GM19438 (cell line): ENCODE data around the gene CYB561D2.
"Not testable (repeated sequence)": the region's sequence is repeated elsewhere in the genome, so short reads cannot be mapped to it uniquely, and the experiment has no call there.

ENCODE experiments used
- ATAC-seq: cut with Tn5 transposase; IDR thresholded peaks from one replicate; pipeline ENCODE4 v1.9.1; 2021; ENCODE audit warnings: low read depth; ENCODE audit not compliant: unreplicated experiment

The CYB561D2 gene

GRCh38 chr3:50350527-50351322, at the start of gene CYB561D2, which contains the start of gene NPRL2:
CYB561D2 (plus strand) TSS chr3:50350862; CDS start chr3:50351434, 572 bp downstream.
NPRL2 (minus strand) TSS chr3:50350775; CDS start chr3:50350652, 123 bp downstream.
- ATAC-seq = peak; percentile 81

- no peak for ATAC-seq
Observed at GRCh38 chr3:50302095-50303012, 48.3 kb upstream of the CYB561D2 start.

GRCh38 chr3:50303013-50303815, 47.4 kb upstream of the CYB561D2 start, which contains the start of gene HYAL1:
HYAL1 (minus strand) TSS chr3:50303574; CDS start chr3:50302956, 618 bp downstream.
- no peak for ATAC-seq

DNA sequence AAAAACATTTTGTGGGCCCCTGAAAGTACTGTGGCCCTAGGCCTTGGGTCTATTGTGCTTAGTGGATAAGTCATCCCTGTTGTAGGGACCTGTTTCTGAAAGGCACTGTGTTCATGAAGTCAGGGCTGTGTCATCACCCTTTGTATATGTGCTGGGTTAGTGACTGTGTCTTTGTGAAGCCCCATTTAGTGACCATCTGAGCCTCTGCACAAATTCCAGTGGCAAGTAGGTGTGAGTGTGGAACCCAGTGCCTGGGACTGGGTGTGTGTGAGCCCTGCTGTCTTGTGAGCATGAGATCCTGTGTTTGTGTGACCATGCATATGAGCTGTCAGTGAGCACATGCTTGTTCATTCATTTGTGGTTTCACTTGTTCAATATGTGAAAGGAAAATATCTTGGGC, 46.1 kb upstream of the CYB561D2 start:
- ATAC-seq = no peak

DNA sequence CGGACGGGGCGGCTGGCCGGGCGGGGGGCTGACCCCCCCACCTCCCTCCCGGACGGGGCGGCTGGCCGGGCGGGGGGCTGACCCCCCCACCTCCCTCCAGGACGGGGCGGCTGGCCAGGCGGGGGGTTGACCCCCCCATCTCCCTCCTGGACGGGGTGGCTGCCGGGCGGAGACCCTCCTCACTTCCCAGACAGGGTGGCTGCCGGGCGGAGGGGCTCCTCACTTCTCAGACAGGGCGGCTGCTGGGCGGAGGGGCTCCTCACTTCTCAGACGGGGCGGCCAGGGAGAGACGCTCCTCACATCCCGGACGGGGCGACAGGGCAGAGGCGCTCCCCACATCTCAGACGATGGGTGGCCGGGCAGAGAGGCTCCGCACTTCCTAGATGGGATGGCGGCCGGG, 38.6 kb upstream of the CYB561D2 start:
- not testable (repeated sequence) for ATAC-seq

- no peak for ATAC-seq
Observed at GRCh38 chr3:50314342-50314741, 36.3 kb upstream of the CYB561D2 start.

- ATAC-seq = no peak
Observed at GRCh38 chr3:50314816-50315215, 35.8 kb upstream of the CYB561D2 start.

GRCh38 chr3:50316657-50317242, 33.9 kb upstream of the CYB561D2 start:
- ATAC-seq = no peak

DNA sequence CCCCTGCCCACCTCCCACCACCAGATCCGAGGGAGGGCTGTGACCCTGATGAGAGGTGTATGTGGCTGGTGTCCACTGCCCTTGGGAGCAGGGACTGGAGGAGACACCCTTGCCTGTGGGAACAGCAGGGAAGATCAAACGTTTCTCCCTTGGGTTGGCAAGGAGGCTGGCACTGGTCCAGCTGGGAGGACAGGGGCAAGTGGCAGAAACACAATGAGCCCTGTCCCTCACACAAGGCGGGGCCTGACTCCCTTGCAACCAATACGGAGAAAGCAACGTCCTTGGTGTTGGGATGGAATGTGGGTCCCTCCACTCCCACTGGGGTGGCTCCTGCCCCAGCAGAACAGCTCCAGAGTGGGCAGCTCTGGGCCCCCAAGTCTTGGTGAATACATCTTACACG, 33.4 kb upstream of the CYB561D2 start:
- ATAC-seq = no peak

GRCh38 chr3:50318163-50318562, 32.5 kb upstream of the CYB561D2 start:
- ATAC-seq = no peak

DNA sequence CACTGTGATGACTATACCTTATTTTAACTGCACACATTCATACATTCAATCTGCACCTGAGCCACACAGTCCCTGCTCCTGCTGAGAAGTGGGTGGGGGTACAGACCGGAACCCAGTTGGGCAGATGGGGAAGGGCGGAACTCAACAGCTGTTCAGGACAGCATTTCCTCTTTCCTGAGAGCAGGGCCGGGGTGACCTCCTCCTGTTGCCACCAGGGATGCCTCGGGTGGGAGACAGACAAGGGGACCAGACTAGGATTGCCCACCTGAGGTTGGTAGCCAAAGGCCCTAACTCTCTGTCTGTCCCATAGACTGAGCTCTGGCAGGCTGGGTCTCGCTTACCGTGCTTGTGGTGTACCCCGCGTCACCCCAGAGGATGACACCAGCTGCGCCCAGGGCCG, 32.0 kb upstream of the CYB561D2 start:
- no peak for ATAC-seq

DNA sequence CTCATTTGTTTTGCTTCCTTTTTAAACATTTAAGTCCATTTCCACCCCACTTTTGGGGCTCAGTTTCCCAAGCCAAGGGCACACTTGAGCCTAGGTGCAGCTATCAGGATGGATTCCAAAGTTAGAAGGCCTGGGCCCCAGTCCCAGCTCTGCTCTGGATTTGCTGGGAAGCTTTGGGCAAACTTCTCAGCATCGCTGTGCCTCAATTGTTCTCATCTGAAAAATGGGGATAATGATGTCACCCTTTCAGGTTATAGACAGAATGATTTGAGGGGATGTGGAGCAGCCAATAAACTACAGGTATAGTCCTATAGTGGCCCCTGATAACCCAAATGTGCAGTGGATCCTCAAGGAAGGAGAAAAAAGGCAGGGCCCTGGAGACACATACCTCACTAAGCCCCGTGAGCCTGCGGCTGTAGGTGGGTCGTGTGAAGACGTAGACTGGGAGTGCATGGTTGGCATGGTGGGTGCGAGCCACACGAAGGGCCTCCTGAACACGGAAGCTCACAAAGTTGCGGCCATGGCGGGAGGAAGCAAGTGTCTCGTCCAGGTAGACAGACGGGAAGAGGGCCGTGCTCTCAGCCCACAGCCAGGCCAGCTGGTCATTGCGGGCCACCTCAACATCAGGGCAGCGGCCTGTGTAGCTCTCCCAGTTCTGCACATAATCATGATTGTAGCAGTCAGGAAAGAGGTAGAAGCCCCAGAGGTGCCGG, 31.3 kb upstream of the CYB561D2 start:
- ATAC-seq = no peak

GRCh38 chr3:50319894-50320625, 30.6 kb upstream of the CYB561D2 start:
- ATAC-seq = no peak

DNA sequence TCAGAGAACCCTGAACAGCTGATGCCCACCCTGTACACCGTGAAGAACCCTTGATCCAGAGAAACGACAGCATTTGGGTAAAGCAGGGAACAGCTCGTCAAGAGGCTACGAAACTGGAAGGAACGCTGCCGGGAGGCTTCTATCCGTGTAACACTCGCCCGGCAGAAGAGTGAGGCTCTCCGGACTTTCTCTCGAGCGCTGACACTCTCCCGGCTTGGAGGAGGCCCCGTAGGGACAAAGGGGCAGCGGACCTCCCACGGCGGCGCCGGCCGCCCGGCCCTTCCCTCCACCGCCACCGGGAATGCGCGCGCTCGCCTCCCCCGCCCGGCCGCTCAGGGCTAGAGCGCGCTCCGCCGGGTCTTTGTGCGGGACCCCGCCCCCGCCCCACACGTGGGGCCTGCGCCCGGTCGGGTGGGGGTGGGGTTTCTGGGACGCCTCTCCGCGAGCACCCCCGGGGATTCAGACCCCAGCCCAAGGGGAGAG, 29.8 kb upstream of the CYB561D2 start:
- ATAC-seq = peak; percentile 48

DNA sequence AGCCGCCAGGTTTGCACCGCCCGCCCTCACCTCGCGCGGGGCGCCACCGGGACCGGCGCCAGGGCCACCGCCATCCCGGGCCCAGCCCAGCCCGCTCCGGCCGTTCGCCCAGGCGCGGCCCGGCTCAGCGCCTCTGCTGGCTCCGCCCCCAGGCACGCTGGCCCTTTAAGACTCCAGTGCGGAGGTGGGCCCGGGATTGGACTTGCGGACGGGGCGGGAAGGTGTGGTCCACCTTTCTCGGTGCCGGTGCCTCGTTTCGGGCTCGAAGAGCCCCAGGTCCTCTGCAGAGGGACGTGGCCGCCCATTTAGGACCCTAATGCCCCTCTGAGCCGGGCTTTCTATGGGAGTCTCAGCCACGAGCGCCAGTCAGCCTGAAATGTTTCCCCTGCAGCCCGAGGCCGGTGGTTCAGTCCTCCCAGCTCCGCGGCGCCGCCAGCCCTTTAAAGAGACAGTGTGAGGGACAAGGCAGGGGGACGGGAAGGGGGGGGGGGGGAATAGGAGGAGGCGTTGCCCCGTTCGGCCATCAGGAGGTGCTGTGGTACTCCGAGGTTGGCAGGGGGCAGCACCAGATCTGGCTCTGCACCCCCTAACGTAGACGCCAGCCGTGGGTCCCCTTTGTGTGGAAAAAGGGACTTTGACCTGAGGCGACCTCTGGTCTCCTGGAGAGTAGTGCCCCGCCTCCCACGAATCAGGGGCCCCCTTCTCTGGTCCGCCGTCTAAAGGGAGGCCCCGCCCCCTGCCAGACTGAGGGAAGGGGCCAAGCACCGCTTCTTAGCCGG, 29.1 kb upstream of the CYB561D2 start:
- peak; percentile 86 for ATAC-seq

DNA sequence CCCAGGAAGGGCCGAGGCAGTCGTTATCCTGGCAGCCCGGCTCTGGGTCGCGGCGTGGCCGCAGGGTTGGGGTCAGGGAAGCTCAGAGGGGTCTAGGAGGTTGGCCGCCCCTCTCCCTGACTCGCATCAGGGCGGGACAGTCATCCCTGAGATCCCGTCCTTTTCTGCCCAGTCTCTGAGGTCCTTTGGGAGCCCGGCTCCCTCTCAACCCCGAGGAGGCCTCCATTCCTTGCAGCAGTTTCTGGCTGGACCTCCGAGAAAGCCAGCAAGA, 28.6 kb upstream of the CYB561D2 start:
- no peak for ATAC-seq

- no peak for ATAC-seq
Observed at GRCh38 chr3:50322386-50323091, 28.1 kb upstream of the CYB561D2 start, which contains the start of gene HYAL2. HYAL2 (minus strand) TSS chr3:50322745; CDS start chr3:50320489, 2,256 bp downstream.
